Gastrocnemius medialis (tissue), 4 donors: ENCODE results near the gene ATAD3A.
"Not testable (repeated sequence)": the region's sequence is repeated elsewhere in the genome, so short reads cannot be mapped to it uniquely, and the experiment has no call there.

Experiments
- POLR2A ChIP-seq, 2 donors: fragments of 450-650 bp; IDR thresholded peaks; one replicate each; pipeline ENCODE4 v1.6.1; 2017; ENCODE audit warnings: antibody characterized with exemption in 2 of 2, mild to moderate bottlenecking in 2 of 2, moderate library complexity in 2 of 2
- TF ChIP-seq, protein P1 (sequence below), 5 experiments: fragments of 450-650 bp in 3 of 5; fragments of 200-600 bp in 2 of 5; sonication (generic) in 2 of 5; IDR thresholded peaks in 4 of 5; conservative IDR thresholded peaks in 1 of 5; 1 replicate in 4 of 5; 2 replicates in 1 of 5; pipeline ENCODE4 v1.5.1; 2016 to 2019; ENCODE audit warnings: antibody characterized with exemption in 5 of 5, mild to moderate bottlenecking in 3 of 5, moderate library complexity in 3 of 5

DNA sequence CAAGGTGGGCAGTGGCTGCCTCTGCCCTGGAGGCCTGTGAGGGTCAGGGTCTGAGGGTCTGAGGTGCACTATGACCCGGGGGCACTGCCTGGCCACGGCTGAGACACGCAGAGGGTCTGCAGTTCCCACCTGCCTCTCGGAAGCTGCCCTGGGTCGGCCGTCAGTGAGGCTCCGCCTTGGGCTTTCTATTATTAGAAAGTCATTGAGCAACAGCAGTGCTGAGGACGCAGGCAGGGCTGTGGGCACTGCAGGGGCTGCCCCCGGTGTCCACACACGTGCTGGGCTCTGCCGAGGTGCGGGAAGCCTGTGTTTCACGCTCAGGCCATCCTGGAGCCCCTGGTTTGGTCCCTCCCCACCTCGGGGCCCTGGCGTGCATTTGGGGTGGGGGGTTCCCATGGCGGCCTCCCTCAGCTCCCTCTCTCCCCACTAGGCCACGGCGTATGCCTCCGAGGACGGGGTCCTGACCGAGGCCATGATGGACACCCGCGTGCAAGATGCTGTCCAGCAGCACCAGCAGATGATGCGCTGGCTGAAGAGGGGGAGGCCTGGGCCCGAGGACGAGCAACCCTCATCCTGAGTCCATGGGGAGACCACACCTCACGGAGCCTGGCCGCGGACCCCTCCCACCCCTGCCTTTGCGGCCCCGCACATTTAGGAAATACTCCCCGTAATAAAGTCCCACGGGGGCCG, 3.0 kb upstream of the ATAD3A start:
- TF ChIP-seq, protein P1, sequence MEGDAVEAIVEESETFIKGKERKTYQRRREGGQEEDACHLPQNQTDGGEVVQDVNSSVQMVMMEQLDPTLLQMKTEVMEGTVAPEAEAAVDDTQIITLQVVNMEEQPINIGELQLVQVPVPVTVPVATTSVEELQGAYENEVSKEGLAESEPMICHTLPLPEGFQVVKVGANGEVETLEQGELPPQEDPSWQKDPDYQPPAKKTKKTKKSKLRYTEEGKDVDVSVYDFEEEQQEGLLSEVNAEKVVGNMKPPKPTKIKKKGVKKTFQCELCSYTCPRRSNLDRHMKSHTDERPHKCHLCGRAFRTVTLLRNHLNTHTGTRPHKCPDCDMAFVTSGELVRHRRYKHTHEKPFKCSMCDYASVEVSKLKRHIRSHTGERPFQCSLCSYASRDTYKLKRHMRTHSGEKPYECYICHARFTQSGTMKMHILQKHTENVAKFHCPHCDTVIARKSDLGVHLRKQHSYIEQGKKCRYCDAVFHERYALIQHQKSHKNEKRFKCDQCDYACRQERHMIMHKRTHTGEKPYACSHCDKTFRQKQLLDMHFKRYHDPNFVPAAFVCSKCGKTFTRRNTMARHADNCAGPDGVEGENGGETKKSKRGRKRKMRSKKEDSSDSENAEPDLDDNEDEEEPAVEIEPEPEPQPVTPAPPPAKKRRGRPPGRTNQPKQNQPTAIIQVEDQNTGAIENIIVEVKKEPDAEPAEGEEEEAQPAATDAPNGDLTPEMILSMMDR (IDR thresholded peaks at IDR 0.05 in 4 of 5, conservative IDR thresholded peaks at IDR 0.05 in 1 of 5), result not testable (repeated sequence)
- peak in 1 of 2 donors; percentile 13 for TF ChIP-seq POLR2A (IDR thresholded peaks at IDR 0.05)
